OCI-LY3 (cell line): ENCODE measurements around the gene ADGRA3.

ENCODE experiments used
- CTCF ChIP-seq: fragments of 200-600, 300-600 bp; sonication (generic); IDR thresholded peaks from 2 replicates; pipeline ENCODE4 v1.5.1; 2014; ENCODE audit warnings: antibody characterized with exemption, low read length, low read depth
- EZH2phosphoT487 ChIP-seq: fragments of 200-600 bp; shearing (Covaris generic); IDR thresholded peaks from 2 replicates; pipeline ENCODE4 v1.6.1; 2018; ENCODE audit warnings: antibody characterized with exemption, mixed run types, low read depth

GRCh38 chr4:22496165-22496813 is 19.6 kb downstream of the ADGRA3 start:
- no peak for TF ChIP-seq CTCF
- no peak for TF ChIP-seq EZH2phosphoT487
